Mononuclear cell (primary cell): ENCODE data around the gene NDUFS2. TPM values are rescaled to one million over a fixed set of nuclear protein-coding genes. Genes with fewer than 3 reads are reported as not detected.
A peak's percentile ranks its signal among the peaks of the same experiment; 100 is the strongest.

Source experiments
- H3K27me3 ChIP-seq: 2 replicates; pipeline ENCODE4 v1.6.0; 2011; ENCODE audit warnings: low read length, control low read depth; ENCODE audit not compliant: insufficient read depth
- H3K4me1 ChIP-seq: 2 replicates; pipeline ENCODE4 v1.5.1; 2011; ENCODE audit warnings: mild to moderate bottlenecking, low read length, control low read depth; ENCODE audit not compliant: insufficient read depth
- H3K4me3 ChIP-seq: 2 replicates; pipeline ENCODE4 v1.5.1; 2011; ENCODE audit warnings: mild to moderate bottlenecking, low read length, moderate library complexity
- H3K9me3 ChIP-seq: 2 replicates; pipeline ENCODE4 v1.5.1; 2011; ENCODE audit warnings: low read depth, mild to moderate bottlenecking, control low read depth, low read length
- total RNA-seq: library from RNA; depleted of rRNA; stranded (reverse); fragments of >200 nt; gene quantifications from one replicate; pipeline ENCODE4 v1.2.3, GENCODE V29; 2012

NDUFS2 gene
- total RNA-seq = 38.0 TPM

DNA sequence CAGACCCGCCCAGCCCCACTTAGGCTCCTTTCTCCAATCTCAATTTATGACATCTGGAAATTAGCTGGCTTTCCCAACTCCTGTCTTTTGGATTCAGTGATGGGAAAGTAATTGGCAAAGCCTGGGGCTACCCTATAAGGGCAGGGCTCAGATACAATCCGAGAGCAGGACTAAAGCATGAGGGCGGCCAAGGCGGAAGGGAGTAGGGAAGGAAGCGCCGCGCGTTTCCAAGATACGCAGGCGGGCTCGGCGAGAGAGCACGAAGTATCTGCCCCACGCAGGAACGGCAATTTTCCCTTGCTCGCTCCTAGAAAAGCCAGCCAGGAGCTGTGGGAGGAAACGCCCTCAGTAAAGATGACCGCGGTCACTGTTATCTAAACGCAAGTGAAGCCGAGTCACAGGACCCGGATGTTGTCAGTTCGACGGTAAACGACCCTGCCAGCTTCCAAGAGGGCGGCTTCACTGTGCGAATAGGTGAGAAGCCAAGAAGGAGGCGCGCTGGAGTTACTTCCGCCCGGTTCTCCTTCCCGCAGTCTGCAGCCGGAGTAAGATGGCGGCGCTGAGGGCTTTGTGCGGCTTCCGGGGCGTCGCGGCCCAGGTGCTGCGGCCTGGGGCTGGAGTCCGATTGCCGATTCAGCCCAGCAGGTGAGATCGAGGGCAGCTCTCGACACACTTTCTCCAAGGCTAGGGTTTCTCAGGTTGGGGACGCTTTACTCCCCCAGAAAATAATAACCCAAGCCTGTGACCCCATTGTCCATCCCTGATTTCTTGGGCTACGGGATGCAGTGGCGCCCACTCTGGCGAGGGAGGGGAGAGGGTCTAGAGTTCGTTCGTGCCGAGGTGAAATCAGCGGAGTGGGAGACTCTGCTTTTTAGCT is at the start of gene NDUFS2:
Gene NDUFS2, plus strand, starts transcription at position 532 of the 877 bp plus-strand sequence. Its CDS starts 19 bp downstream, at position 551.
- no peaks in the 10 kb centered on the region for H3K27me3 ChIP-seq

DNA sequence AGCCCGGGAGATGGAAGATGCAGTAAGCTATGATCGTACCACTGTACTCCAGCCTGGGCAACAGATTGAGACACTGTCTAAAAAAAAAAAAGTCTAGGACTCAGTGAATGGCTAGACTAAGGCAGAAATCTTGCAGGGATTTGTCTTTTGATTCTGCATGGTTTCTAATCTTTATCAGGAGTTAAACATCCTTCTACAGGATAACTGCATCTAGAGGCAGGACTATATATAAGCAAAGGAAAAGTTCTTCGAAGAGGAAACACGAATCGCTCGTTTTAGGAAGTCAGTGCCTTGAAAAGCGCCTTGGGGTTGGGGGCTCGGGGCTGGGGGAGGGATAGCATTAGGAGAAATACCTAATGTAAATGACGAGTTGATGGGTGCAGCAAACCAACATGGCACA is 49.0 kb upstream of the NDUFS2 start:
- H3K27me3 ChIP-seq = no peaks in the 10 kb centered on the region
- peaks cover 16% of the 10 kb centered on the region for H3K4me1 ChIP-seq
- peak overlapping the region; percentile 77 for H3K4me3 ChIP-seq
- H3K9me3 ChIP-seq = no peaks in the 10 kb centered on the region

More for the DNA sequence above, at the start of gene NDUFS2:
- Histone ChIP-seq H3K4me3 (peak within 1 kb of the TSS; percentile 90), H3K4me1 (peaks cover 42% of the 10 kb centered on the region), H3K9me3 (no peaks in the 10 kb centered on the region)

DNA sequence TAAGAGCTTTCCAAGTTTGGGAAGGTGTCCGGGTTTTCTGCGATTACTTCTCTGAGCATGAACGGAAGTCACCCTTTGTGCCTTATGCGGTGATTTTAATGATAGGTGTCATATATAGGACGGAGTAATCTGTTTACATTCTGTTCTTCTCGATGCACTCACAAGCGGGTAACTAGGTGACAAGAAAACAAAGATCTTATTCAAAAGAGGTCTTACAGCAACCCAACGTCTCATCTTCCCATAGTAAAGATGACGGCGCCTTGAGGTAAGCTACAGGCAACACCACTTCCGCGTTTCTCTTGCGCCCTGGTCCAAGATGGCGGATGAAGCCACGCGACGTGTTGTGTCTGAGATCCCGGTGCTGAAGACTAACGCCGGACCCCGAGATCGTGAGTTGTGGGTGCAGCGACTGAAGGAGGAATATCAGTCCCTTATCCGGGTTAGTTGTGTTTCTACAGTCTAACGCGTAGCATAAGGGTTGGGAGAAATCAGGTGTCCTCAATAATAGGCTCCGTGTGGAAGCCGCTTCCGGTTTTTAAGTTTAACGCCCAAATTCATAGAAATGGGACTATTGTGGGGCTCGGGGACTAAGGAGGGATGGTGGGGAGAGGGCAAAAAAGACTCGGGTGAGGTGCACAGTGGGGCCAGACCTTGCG is 48.4 kb upstream of the NDUFS2 start, which contains the start of gene UFC1:
Gene UFC1, plus strand, starts transcription at position 297 of the 656 bp plus-strand sequence. Its CDS starts 20 bp downstream, at position 317.
- peaks cover 20% of the 10 kb centered on the region for H3K4me1 ChIP-seq
- H3K27me3 ChIP-seq = no peaks in the 10 kb centered on the region
- peak within 1 kb of the TSS; percentile 77 for H3K4me3 ChIP-seq
- H3K9me3 ChIP-seq = no peaks in the 10 kb centered on the region

DNA sequence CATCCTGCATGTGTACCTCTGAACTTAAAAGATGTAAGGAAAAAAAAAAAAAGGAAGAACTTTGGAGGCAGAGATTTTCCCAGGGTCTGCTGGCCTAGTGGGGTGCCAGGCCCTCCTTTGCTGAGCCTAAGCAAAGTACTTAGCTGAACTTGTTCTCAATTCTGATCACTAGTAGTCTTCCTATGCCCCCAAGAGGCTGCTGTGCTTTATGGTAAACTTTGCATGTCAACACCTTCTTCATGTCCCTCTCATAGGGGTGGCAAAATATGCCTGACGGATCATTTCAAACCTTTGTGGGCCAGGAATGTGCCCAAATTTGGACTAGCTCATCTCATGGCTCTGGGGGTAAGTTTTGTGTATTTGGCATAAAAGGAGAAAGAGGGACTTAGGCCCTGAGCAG is 44.3 kb upstream of the NDUFS2 start:
- Histone ChIP-seq H3K4me3 (no peak overlapping the region), H3K9me3 (no peaks in the 10 kb centered on the region), H3K27me3 (no peaks in the 10 kb centered on the region), H3K4me1 (peaks cover 38% of the 10 kb centered on the region)

DNA sequence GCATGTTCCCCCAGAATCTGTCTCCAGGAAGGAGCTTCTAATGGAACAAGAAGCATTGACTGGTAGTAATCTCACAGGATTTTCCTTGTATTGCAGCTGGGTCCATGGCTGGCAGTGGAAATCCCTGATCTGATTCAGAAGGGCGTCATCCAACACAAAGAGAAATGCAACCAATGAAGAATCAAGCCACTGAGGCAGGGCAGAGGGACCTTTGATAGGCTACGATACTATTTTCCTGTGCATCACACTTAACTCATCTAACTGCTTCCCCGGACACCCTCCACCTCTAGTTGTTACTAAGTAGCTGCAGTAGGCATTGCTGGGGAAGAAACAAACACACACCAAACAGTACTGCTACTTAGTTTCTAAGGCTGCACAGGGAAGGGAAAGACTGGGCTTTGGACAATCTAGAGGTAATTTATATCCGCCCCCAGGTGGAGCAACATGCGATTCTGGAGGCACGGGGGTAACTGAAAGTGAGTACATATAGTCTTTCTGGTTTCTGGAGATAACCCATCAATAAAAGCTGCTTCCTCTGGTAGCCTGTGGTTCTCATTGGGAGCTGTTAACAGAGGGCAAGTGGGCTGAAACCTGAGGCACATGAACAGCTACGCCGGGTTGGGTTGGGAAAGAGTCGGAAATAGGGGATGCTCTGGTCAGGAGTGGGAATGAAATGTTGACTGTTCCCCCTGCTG is 43.7 kb upstream of the NDUFS2 start:
- Histone ChIP-seq H3K9me3 (no peaks in the 10 kb centered on the region), H3K4me3 (no peak overlapping the region), H3K27me3 (no peaks in the 10 kb centered on the region), H3K4me1 (peaks cover 35% of the 10 kb centered on the region)

DNA sequence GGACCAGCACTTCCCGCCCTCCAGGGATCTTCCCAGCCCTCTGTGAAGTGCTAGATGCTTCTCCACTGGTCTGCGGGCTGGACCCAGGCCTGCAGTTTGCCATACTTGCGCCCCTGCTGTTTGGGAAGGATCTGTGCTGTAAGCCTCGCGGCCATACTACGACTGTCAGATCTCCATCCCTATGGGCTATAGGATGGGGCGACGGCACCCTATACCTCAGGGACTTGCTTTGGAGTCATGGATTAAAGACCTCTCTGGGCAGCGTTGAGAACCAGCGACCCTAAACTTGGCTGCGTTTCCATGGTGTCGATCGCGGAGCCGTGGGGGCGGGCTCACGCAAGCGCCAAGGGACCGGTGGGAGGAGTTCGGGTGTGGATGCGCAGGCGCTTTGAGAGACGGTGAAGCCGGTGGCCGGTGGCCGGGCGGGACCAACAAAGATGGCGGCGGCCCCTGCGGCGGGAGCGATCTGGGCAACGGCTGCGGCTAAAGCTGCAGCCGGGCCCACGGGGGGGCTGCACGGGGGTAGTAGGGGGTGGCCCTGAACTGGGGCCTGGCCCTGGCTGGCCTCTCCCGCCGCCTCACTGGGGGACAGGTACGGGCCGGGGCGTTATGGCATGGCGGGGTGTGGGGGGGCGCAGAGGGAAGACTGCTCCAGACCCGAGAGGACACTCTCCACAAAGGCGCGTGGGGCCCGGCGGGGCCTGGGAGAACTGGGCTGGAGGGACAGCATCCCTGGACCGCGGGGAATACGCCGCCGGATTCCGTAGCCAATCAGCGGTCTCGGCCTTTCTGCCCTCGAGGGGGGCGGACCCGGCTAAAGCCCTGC is 42.9 kb upstream of the NDUFS2 start, which contains the start of gene USP21:
Gene USP21, plus strand, starts transcription at position 414 of the 826 bp plus-strand sequence. CDS start 1,141 bp downstream, outside the sequence.
- Histone ChIP-seq H3K9me3 (no peaks in the 10 kb centered on the region), H3K27me3 (no peaks in the 10 kb centered on the region), H3K4me1 (peaks cover 34% of the 10 kb centered on the region), H3K4me3 (peak within 1 kb of the TSS; percentile 73)

DNA sequence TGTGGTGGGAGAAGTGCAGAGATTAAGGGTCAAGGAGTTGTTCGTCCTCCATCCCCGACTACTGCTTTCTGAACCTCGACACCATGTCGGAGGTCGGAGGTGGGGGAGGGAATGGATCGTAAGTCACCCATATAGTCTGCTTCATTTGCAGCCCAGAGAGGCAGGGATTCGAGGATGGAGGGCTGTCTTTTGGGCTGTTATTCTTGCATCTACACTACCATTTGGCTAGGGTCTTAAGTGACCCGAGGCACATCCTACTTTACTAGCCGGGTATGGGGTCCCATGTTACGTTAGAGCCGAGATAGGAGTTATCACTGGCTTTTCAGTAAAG is 42.3 kb upstream of the NDUFS2 start:
- Histone ChIP-seq H3K4me1 (peaks cover 29% of the 10 kb centered on the region), H3K4me3 (peak overlapping the region; percentile 73), H3K9me3 (no peaks in the 10 kb centered on the region), H3K27me3 (no peaks in the 10 kb centered on the region)

DNA sequence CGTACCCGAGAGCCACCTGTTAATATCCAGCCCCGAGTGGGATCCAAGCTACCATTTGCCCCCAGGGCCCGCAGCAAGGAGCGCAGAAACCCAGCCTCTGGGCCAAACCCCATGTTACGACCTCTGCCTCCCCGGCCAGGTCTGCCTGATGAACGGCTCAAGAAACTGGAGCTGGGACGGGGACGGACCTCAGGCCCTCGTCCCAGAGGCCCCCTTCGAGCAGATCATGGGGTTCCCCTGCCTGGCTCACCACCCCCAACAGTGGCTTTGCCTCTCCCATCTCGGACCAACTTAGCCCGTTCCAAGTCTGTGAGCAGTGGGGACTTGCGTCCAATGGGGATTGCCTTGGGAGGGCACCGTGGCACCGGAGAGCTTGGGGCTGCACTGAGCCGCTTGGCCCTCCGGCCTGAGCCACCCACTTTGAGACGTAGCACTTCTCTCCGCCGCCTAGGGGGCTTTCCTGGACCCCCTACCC is 41.5 kb upstream of the NDUFS2 start:
- no peaks in the 10 kb centered on the region for H3K9me3 ChIP-seq
- peaks cover 33% of the 10 kb centered on the region for H3K4me1 ChIP-seq
- no peak overlapping the region for H3K4me3 ChIP-seq
- no peaks in the 10 kb centered on the region for H3K27me3 ChIP-seq

DNA sequence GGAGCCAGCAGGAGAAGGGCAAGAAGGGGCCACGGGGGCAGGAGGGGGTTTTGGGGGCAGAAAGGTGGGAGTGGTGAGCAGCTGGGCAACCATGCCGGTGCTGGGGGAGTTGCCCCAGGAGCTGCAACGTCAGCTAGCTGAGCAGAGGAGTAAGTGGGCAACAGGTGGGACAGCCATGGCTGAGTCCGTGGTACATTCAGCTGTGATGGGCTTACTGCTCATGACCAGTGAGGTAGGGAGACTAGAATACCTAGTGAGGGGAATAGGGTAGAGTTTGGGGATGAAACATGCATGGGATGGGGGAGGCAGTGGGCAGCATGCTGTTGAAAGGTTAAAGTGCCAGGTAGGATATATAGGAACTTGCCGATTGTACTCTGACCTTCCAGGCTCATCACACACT is 40.5 kb upstream of the NDUFS2 start:
- Histone ChIP-seq H3K4me3 (no peak overlapping the region), H3K27me3 (no peaks in the 10 kb centered on the region), H3K9me3 (no peaks in the 10 kb centered on the region), H3K4me1 (peaks cover 36% of the 10 kb centered on the region)

DNA sequence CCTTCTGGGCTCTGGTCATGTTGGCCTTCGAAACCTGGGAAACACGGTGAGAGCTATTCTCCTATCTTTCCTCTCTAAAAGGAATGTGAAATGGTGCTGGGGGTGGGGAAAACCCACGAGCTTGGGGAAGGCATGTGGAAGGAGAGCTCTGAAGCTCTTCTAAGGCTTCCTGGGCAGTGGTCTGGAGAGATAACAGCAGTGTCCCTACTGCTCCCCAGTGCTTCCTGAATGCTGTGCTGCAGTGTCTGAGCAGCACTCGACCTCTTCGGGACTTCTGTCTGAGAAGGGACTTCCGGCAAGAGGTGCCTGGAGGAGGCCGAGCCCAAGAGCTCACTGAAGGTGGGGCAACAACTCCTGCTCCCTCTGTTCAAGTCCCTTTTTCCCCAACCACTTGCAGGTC is 40.1 kb upstream of the NDUFS2 start:
- H3K4me1 ChIP-seq = peaks cover 40% of the 10 kb centered on the region
- H3K27me3 ChIP-seq = no peaks in the 10 kb centered on the region
- H3K9me3 ChIP-seq = no peaks in the 10 kb centered on the region
- no peak overlapping the region for H3K4me3 ChIP-seq

DNA sequence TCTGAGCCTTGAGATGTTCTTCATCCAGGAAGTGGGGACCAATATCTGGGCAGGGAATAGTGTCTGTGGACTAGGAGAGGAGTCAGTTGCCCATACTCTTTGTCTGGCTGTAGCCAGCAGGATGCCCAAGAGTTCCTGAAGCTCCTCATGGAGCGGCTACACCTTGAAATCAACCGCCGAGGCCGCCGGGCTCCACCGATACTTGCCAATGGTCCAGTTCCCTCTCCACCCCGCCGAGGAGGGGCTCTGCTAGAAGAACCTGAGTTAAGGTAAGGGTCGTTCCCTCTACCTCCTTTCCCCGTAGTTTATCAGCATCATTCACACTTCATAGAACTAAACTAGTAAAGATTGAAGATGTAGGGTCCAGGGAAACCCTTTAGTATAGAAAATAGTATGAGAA is 39.4 kb upstream of the NDUFS2 start:
- H3K4me3 ChIP-seq = no peak overlapping the region
- no peaks in the 10 kb centered on the region for H3K27me3 ChIP-seq
- H3K9me3 ChIP-seq = no peaks in the 10 kb centered on the region
- H3K4me1 ChIP-seq = peaks cover 48% of the 10 kb centered on the region

DNA sequence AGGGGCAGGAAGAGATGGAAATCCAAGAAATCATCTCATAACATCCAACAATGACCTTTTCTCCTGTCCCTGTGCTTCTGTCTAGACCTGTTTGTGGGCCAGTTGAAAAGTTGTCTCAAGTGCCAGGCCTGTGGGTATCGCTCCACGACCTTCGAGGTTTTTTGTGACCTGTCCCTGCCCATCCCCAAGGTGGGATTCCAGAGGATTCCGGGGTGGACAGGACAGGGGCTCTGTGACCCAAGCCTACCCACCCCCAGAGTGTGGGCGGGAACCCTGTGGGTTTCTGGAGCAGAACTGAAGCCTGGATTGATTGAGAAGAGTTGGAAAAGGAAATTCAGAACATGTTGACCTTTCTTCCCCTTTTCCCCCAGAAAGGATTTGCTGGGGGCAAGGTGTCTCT is 38.4 kb upstream of the NDUFS2 start:
- no peaks in the 10 kb centered on the region for H3K9me3 ChIP-seq
- H3K4me3 ChIP-seq = no peak overlapping the region
- H3K27me3 ChIP-seq = no peaks in the 10 kb centered on the region
- peaks cover 45% of the 10 kb centered on the region for H3K4me1 ChIP-seq

DNA sequence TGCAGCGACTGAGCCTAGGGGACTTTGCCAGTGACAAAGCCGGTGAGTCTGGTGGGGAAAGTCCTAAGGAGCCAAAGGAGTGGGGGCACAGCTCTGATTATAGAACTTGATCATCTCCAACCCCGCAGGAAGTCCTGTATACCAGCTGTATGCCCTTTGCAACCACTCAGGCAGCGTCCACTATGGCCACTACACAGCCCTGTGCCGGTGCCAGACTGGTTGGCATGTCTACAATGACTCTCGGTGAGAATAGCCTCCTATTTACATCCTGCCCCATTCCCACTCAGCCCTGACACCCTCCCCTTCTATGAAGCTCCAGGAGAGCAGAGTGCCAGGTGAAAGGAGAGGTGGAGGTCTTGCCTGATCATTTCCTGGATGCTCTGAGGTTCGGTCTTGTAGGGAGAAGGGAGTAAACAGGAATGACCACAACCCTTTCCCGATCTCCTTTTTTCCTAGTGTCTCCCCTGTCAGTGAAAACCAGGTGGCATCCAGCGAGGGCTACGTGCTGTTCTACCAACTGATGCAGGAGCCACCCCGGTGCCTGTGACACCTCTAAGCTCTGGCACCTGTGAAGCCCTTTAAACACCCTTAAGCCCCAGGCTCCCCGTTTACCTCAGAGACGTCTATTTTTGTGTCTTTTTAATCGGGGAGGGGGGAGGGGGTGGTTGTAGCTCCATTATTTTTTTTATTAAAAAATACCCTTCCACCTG is 37.1 kb upstream of the NDUFS2 start:
- peaks cover 37% of the 10 kb centered on the region for H3K4me1 ChIP-seq
- H3K27me3 ChIP-seq = no peaks in the 10 kb centered on the region
- peak overlapping the region; percentile 55 for H3K4me3 ChIP-seq
- no peaks in the 10 kb centered on the region for H3K9me3 ChIP-seq
